Heart right ventricle (tissue), 16 donors: Measurements from ENCODE around the gene EXD3. TPM values are rescaled to one million over a fixed set of nuclear protein-coding genes. Genes with fewer than 3 reads are reported as not detected.
"Not testable (repeated sequence)": the region's sequence is repeated elsewhere in the genome, so short reads cannot be mapped to it uniquely, and the experiment has no call there.

Experiments
- ATAC-seq, 8 donors: fragments of 200-7000 bp; cut with Tn5 transposase; one replicate each; pipeline ENCODE4 v1.9.1; 2020; ENCODE audit warnings: mild to moderate bottlenecking in 8 of 8, moderate library complexity in 8 of 8, moderate number of reproducible peaks in 1 of 8
- DNase-seq, 2 donors: peaks; one replicate each; pipeline ENCODE4 v3.0.0-alpha.2; 2020
- H3K27ac ChIP-seq, 10 donors: fragments of 200-600 bp; sonication (generic) in 2 of 10; one replicate each; pipeline versions ENCODE4 v1.5.0 to v1.8.0; 2020 to 2022; ENCODE audit warnings: mild to moderate bottlenecking in 3 of 10
- H3K27me3 ChIP-seq, 7 donors: fragments of 200-600 bp; one replicate each; pipeline ENCODE4 v1.8.0; 2021 to 2022; ENCODE audit warnings: mild to moderate bottlenecking in 2 of 7
- H3K36me3 ChIP-seq, 9 donors: fragments of 200-600 bp; sonication (generic) in 1 of 9; one replicate each; pipeline versions ENCODE4 v1.5.0 to v1.8.0; 2020 to 2022; ENCODE audit warnings: mild to moderate bottlenecking in 2 of 9
- H3K4me1 ChIP-seq, 9 donors: fragments of 200-600 bp; sonication (generic) in 1 of 9; one replicate each; pipeline versions ENCODE4 v1.5.0 to v1.8.0; 2020 to 2022; ENCODE audit warnings: mild to moderate bottlenecking in 4 of 9
- H3K4me3 ChIP-seq, 10 donors: fragments of 200-600 bp; sonication (generic) in 2 of 10; one replicate each; pipeline versions ENCODE4 v1.5.0 to v1.8.0; 2020 to 2022; ENCODE audit warnings: mild to moderate bottlenecking in 7 of 10, moderate library complexity in 2 of 10
- H3K9me3 ChIP-seq, 11 donors: fragments of 200-600 bp in 10 of 11; sonication (generic) in 2 of 11; one replicate each; pipeline versions ENCODE4 v1.5.0 to v1.8.0; 2013 to 2022; ENCODE audit warnings: mild to moderate bottlenecking in 2 of 11, control low read depth in 1 of 11, moderate library complexity in 1 of 11
- CTCF ChIP-seq, 9 donors: fragments of 200-600 bp; sonication (generic) in 2 of 9; IDR thresholded peaks; one replicate each; pipeline versions ENCODE4 v1.5.0 to v1.8.0; 2021 to 2022; ENCODE audit warnings: antibody characterized with exemption in 9 of 9, mild to moderate bottlenecking in 5 of 9, moderate library complexity in 1 of 9
- WGBS, 2 donors: extraction: QIAGEN DNeasy Blood & Tissue Kit; methylation state at CpG; one replicate each; pipeline ENCODE4 v1.1.7; 2013; ENCODE audit warnings: inconsistent platforms in 1 of 2; 5-methylcytosine and 5-hydroxymethylcytosine counted together
- intact Hi-C, 10 donors: fragments of 100-400 bp; cut with DNase I; formaldehyde crosslinking; loops; one replicate each; pipeline versions ENCODE4 v1.11.1 to v1.14.2; 2022
- long read RNA-seq, 3 donors: library from polyadenylated mRNA; unstranded; transcript quantifications; one replicate each; pipeline ENCODE4 v2.0.0, GENCODE V29; 2020 to 2021
- polyA plus RNA-seq, 2 donors: library from polyadenylated mRNA; stranded (reverse); fragments of 200-250 nt; gene quantifications; one replicate each; pipeline ENCODE4 v1.2.3, GENCODE V29; 2013
- total RNA-seq, 10 donors: library from RNA; stranded (reverse); fragmentation: NEBNext Ultra II Directional in 3 of 10; extraction: Animal tissue kit (Norgen Biotek cat#: 25700) in 3 of 10; gene quantifications; one replicate each; pipeline versions ENCODE4 v1.2.1 to v1.2.4, GENCODE V29; 2021 to 2023
- donor health status: Arrhythmogenic right ventricular cardiomyopathy.
- donor health status: ischemic (EF 13 %, LVEDD 7.1; RV severe dilation, severe dysfunction).
- donor health status: healthy with polysubstance abuse.
- donor health status: DM: no; HTN: yes; CAD: no.
- donor health status: DM: no; HTN: no; CAD: no.
- donor health status: ischemic (EF 25% LVEDD 6.9; RV normal size, moderate dysfunction).
- donor health status: ischemic (EF 25% LVEDD 5.7; RV mildly dilated, moderate dysfunction).
- donor health status: healthy.
- donor health status: DM: yes; HTN: yes; CAD: no.
- donor health status: Ischemic cardiomyopathy.
- donor health status: ischemic (EF 35%, LVEDD 5.7; RV mildly dilated, moderate dysfunction).
- donor health status: nonischemic (EF 11% LVEDD 7.7; RV severe dilation, severe dysfunction).
- donor health status: DM: yes; HTN: yes; CAD: no.
- donor health status: PGD.
- donor health status: ischemic (EF 29% LVEDD 5.4; RV normal size, mild dysfunction).
- donor health status: nonischemic (EF 23%, LVEDD 6.1; RV moderate dilation, normal function).

EXD3 gene
- 10 to 100 TPM in 3 of 10 donors, 1 to 10 TPM in 7; 7.8 to 14.0 (median 9.2) TPM for total RNA-seq
- 10 to 100 TPM in 1 of 2 donors, 1 to 10 TPM in 1; 5.8 to 33.0 TPM for polyA plus RNA-seq
- long read RNA-seq, donor 1, partial matches to known transcripts: 6 of 29 reads
- long read RNA-seq, donor 1, other reads (novel, unspliced or antisense): 19 of 29 reads
- long read RNA-seq, donor 2, transcript EXD3-203 (3 exons, 1,585 nt): major isoform, 8 of 29 reads
- long read RNA-seq, donor 2, partial matches to known transcripts: 5 of 29 reads
- long read RNA-seq, donor 2, other reads (novel, unspliced or antisense): 15 of 29 reads
- long read RNA-seq, donor 3, transcript EXD3-203 (3 exons, 1,585 nt): major isoform, 6 of 27 reads
- long read RNA-seq, donor 3, partial matches to known transcripts: 3 of 27 reads
- long read RNA-seq, donor 3, other reads (novel, unspliced or antisense): 15 of 27 reads

- peak within 1 kb of the TSS; percentile 53 to 92 (median 89) for H3K27ac ChIP-seq
- peaks cover 0 to 8% (median 0%) of the 10 kb centered on the region in 9 donors for H3K36me3 ChIP-seq
- TF ChIP-seq CTCF (IDR thresholded peaks at IDR 0.05): peak; percentile 35 to 88 (median 56)
- intact Hi-C loops: loop anchor here in 4 of 10 donors (1.0 to 10.0 kb wide), 4 partner anchors 22 to 102 kb away; partner anchors contain the start of gene NSMF (in 1 of the 4)
- 0 to 1% methylated on average over 68 to 113 of the region's 113 CpGs for WGBS, 2 donors
- peak within 1 kb of the TSS; percentile 92 to 99 (median 97) for H3K4me3 ChIP-seq
- ATAC-seq: peak; percentile 93 to 97 (median 96)
- no peaks in the 10 kb centered on the region for H3K9me3 ChIP-seq
- H3K4me1 ChIP-seq: peaks cover 8 to 44% (median 23%) of the 10 kb centered on the region in 9 donors
- no peaks in the 10 kb centered on the region for H3K27me3 ChIP-seq
- DNase-seq: peak; percentile 93 to 97
Measured at GRCh38 chr9:137422604-137423513, at the start of gene EXD3, which contains the start of gene NOXA1. TSS of gene EXD3 (minus strand) at chr9:137423162. CDS start at chr9:137395357, 27,805 bp downstream. TSS of gene NOXA1 (plus strand) at chr9:137423393. CDS start at chr9:137423530, 137 bp downstream.

GRCh38 chr9:137470785-137471184, 47.8 kb upstream of the EXD3 start:
- 73 to 85% methylated on average over 7 of the region's 7 CpGs for WGBS, 2 donors
- Histone ChIP-seq H3K9me3 (peaks cover 0 to 17% (median 7%) of the 10 kb centered on the region in 11 donors), H3K27me3 (no peaks in the 10 kb centered on the region), H3K4me3 (no peak overlapping the region), H3K36me3 (peaks cover 0 to 4% (median 0%) of the 10 kb centered on the region in 9 donors), H3K27ac (no peak overlapping the region), H3K4me1 (no peaks in the 10 kb centered on the region)
- TF ChIP-seq CTCF (IDR thresholded peaks at IDR 0.05): no peak
- no peak for DNase-seq
- intact Hi-C loops: loop anchor here in 1 of 10 donors (5.0 kb wide), 1 partner anchor 167 kb away; no protein-coding TSS in a partner anchor
- ATAC-seq: no peak

- intact Hi-C loops: no loop called here
- peaks cover 0 to 2% (median 0%) of the 10 kb centered on the region in 9 donors for H3K36me3 ChIP-seq
- DNase-seq (no peak), ATAC-seq (no peak)
- no peak overlapping the region for H3K27ac ChIP-seq
- H3K4me1 ChIP-seq: no peaks in the 10 kb centered on the region
- no peaks in the 10 kb centered on the region for H3K9me3 ChIP-seq
- H3K27me3 ChIP-seq: peaks cover 0 to under 1% (median 0%) of the 10 kb centered on the region in 7 donors
- H3K4me3 ChIP-seq: no peak overlapping the region
- TF ChIP-seq CTCF (IDR thresholded peaks at IDR 0.05): no peak
- WGBS, 2 donors: 96 to 99% methylated on average over 7 of the region's 7 CpGs
Measured at GRCh38 chr9:137467896-137468295, 44.9 kb upstream of the EXD3 start.

GRCh38 chr9:137467161-137467581, 44.2 kb upstream of the EXD3 start:
- ATAC-seq: no peak
- no peak overlapping the region for H3K27ac ChIP-seq
- no peak for TF ChIP-seq CTCF (IDR thresholded peaks at IDR 0.05)
- H3K27me3 ChIP-seq: peaks cover 0 to 8% (median 0%) of the 10 kb centered on the region in 7 donors
- H3K9me3 ChIP-seq: no peaks in the 10 kb centered on the region
- DNase-seq: no peak
- no peak overlapping the region for H3K4me3 ChIP-seq
- intact Hi-C loops: no loop called here
- H3K4me1 ChIP-seq: peaks cover 0 to 3% (median 0%) of the 10 kb centered on the region in 9 donors
- 93% methylated on average over 16 of the region's 16 CpGs for WGBS, 2 donors
- peaks cover 0 to 4% (median 0%) of the 10 kb centered on the region in 9 donors for H3K36me3 ChIP-seq

- DNase-seq, H3K4me1 ChIP-seq, H3K36me3 ChIP-seq, intact Hi-C loops, H3K4me3 ChIP-seq, H3K27ac ChIP-seq, H3K9me3 ChIP-seq, ATAC-seq: not testable (repeated sequence)
- peaks cover 0 to 14% (median 0%) of the 10 kb centered on the region in 7 donors for H3K27me3 ChIP-seq
- WGBS, 2 donors: 93% methylated on average over 35 of the region's 35 CpGs
Measured at GRCh38 chr9:137466389-137467085, 43.6 kb upstream of the EXD3 start.
